Stimulated activated effector memory CD8-positive, alpha-beta T cell treated with anti-CD3 and anti-CD28 coated beads, Interleukin-12 subunit alpha, Interleukin-12 subunit beta, amount 100 ng/mL, for 72 hours (primary cell): ENCODE results near the gene MOB3B.

Experiments
- ATAC-seq: fragments of 150-1000 bp; cut with Tn5 transposase; 2 replicates; pipeline ENCODE4 v1.10.0; 2021
- DNase-seq, 2 donors: peaks; one replicate each; pipeline ENCODE4 v3.0.0; 2021 to 2022; ENCODE audit warnings: low spot score in 2 of 2
- H3K27ac Mint-ChIP-seq: one replicate; pipeline ENCODE4 v1.8.0; 2022; ENCODE audit warnings: mild to moderate bottlenecking, mixed read lengths
- H3K36me3 Mint-ChIP-seq: one replicate; pipeline ENCODE4 v1.8.0; 2022; ENCODE audit warnings: mild to moderate bottlenecking, mixed read lengths
- H3K4me1 Mint-ChIP-seq: one replicate; pipeline ENCODE4 v1.8.0; 2022; ENCODE audit warnings: mixed read lengths
- H3K4me3 Mint-ChIP-seq: one replicate; pipeline ENCODE4 v1.8.0; 2022; ENCODE audit warnings: mild to moderate bottlenecking, mixed read lengths
- H3K9me3 Mint-ChIP-seq: one replicate; pipeline ENCODE4 v1.8.0; 2022; ENCODE audit warnings: mixed read lengths

Gene MOB3B

DNA sequence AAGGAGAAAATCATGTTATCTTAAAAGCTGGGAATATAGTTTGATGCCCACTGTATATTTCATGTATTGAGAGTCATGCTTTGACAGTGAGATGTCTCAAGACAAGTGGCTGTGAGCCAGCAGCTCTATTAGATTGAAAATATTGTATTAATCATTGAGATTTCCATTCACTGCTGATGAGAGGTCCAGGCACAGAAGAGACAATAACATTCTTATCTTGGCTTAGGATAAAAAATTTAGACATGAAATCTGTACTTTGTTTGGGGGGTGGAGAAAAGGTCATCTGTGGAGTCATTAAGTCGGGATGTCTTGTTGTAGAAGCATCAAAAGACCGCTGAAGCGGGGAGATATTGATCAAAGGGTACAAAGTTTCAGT, 134.8 kb downstream of the MOB3B start:
- no peaks in the 10 kb centered on the region for H3K4me1 Mint-ChIP-seq
- no peaks in the 10 kb centered on the region for H3K9me3 Mint-ChIP-seq
- H3K4me3 Mint-ChIP-seq: no peak overlapping the region
- no peak for DNase-seq
- H3K36me3 Mint-ChIP-seq: no peaks in the 10 kb centered on the region
- no peak for ATAC-seq
- no peak overlapping the region for H3K27ac Mint-ChIP-seq

DNA sequence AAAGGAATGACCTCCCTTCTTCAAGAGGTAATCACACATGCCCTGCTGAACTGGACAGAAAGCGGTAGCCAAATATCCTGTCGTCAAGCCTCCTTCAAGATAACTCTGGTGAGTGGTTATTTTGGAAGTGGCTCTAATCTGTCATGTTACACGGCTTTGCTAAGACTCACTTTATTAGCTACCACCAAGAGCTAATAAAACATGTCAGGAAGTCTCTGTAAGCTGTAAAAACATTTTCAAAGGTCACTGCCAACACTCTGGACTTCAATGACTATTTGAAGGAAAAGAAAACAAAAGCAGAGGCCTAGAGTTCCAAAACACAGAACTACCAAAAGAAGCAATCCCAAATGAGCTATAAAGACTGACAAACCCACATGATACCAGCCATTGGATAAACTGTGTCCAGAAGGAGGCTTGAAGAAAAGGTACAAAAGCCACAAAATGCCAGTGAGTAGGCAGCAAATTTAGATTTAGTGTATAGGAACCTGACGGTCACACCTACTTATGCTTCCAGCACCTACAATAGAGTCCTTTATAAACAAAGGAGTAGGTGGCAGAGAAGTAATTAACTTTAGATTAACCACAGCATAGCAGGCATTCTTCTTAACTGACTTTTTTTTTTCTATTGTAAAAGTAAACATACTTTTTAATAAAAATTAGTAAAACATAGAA, 135.3 kb downstream of the MOB3B start:
- no peak overlapping the region for H3K4me3 Mint-ChIP-seq
- no peaks in the 10 kb centered on the region for H3K9me3 Mint-ChIP-seq
- H3K27ac Mint-ChIP-seq: no peak overlapping the region
- DNase-seq (no peak), ATAC-seq (no peak)
- no peaks in the 10 kb centered on the region for H3K36me3 Mint-ChIP-seq
- H3K4me1 Mint-ChIP-seq: no peaks in the 10 kb centered on the region

DNA sequence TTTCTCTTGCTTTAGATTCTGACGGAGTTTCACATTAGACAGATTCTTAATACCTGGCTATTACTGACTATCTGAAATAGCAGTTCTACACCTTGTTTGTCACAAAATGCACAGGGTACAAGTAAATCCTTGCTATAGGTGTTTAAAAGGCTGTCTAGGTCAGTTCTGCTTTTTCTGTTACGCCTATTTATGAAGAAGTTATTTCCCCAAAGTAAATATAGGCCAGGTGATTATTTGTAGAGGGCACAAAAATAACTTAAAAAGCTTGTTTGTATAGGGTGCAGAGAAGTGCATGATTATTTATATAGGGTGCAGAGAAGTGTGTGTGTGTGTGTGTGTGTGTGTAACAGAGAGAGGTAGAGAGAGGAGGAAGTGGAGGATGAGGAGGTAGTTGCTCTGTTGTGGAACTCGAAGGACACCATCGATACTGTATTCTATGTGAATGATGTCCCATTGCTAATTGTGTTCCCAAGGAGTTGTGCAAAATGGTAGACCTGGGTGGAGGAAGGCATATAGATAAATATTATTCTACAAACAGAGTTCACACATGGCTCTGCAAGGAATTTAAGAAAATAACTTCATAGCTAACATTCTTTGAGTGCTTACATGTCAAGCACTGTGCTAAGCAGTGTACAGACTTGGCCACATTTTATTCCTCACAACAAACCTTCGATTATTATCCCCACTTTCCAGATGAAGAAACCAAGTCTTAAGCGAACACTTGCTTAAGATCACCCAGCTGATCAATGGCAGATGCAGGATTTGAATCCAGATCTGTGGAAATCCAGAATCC, 136.4 kb downstream of the MOB3B start:
- Mint-ChIP-seq H3K27ac (no peak overlapping the region), H3K36me3 (no peaks in the 10 kb centered on the region), H3K9me3 (no peaks in the 10 kb centered on the region), H3K4me1 (no peaks in the 10 kb centered on the region), H3K4me3 (no peak overlapping the region)
- DNase-seq: no peak
- no peak for ATAC-seq

DNA sequence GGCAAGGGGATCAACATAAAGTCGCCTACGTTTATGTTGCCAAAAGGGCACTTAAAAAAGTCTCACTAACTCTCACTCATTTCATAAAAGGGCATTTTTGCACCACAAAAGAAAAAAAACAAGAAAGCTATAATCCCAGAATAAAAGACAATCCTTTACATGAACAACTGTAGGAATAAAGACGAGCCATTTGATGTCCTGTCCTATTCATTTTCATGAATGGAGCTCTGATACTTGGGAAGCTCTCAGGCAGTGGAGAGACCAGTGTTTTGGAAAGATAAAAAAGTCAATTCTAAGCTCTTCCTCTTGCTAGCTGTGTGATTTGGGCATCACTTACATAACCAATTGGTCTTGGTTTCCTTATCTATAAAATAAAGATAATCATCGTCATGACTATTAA, 137.2 kb downstream of the MOB3B start:
- Mint-ChIP-seq H3K9me3 (no peaks in the 10 kb centered on the region), H3K36me3 (no peaks in the 10 kb centered on the region), H3K4me3 (no peak overlapping the region), H3K4me1 (no peaks in the 10 kb centered on the region), H3K27ac (no peak overlapping the region)
- DNase-seq (no peak), ATAC-seq (no peak)

DNA sequence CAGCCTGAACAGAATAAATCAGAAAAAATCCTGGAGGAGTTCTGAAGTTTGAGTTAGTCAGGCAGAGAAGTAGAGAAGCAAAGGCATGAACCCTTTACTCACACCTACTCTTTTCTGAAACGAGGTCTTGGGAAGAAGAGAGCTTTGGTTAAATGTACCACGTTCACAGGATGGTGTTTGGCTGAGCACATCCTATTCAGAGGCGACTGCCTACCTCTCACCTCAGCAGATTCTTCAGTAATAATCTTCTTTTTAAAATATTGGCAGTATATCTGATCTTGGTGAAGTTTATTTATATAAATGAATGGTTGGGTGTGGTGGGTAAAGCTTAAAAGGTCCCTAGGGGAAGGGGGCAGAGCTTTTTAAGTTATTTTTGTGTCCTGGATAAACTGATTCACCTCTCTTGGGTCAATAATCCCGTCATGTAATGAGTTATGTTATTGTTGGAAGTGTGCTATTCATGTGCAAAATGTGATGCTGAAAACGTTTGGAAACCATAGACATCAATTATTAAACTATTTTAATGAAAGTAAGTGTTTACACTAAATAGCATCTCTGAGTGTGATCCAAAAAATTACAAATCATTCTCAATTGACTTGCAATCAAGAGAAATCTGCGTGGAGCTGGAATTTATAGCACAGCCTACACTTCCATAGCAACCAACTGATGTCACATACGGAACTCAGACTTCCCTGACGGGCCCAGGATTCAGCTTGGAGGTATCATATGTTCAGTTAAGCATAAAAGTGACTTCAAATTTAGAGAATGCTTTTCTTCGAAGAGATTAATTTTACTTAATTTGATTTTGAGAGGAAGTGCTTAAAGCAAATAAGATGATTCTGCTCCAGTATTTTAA, 138.3 kb downstream of the MOB3B start:
- Mint-ChIP-seq H3K36me3 (no peaks in the 10 kb centered on the region), H3K4me1 (no peaks in the 10 kb centered on the region), H3K27ac (no peak overlapping the region), H3K4me3 (no peak overlapping the region), H3K9me3 (no peaks in the 10 kb centered on the region)
- ATAC-seq (no peak), DNase-seq (no peak)

DNA sequence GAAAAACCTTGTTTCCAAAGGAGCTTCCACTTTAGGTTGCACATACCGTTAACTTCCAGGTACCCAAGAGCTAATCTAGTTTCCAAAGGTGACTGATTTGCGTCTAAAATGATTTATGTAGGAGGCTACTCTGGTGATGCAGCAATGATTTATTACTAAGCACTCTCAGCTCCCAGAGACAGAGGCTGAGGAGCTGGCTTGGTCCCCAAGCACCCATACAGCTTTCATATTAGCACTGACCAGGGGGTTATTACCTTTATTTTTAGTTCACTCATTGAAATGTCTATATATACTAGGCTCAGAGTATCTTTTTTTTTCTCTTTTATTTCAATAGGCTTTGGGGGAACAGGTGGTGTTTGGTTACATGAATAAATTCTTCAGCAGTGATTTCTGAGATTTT, 141.5 kb downstream of the MOB3B start:
- no peaks in the 10 kb centered on the region for H3K4me1 Mint-ChIP-seq
- no peak for DNase-seq
- H3K27ac Mint-ChIP-seq: no peak overlapping the region
- no peak for ATAC-seq
- no peaks in the 10 kb centered on the region for H3K36me3 Mint-ChIP-seq
- no peak overlapping the region for H3K4me3 Mint-ChIP-seq
- H3K9me3 Mint-ChIP-seq: no peaks in the 10 kb centered on the region

DNA sequence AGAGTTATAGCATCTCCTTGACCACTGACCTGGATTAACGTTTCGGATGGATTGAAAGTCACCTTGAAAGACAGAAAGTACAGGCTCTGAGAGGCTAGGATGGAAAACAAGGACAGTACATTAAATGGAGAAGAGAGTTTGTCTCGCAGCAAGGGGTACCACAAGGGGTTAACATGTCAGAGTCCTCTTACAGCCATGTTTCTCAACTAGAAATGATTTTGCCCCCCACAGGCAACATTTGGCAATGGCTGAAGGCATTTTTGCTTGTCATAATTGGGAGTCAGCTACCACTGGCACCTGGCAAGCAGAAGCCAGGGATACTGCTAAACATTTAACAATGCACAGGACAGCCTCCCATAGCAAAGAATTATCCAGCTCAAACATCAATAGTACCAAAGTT, 141.9 kb downstream of the MOB3B start:
- ATAC-seq (no peak), DNase-seq (no peak)
- Mint-ChIP-seq H3K27ac (no peak overlapping the region), H3K4me1 (no peaks in the 10 kb centered on the region), H3K4me3 (no peak overlapping the region), H3K36me3 (no peaks in the 10 kb centered on the region), H3K9me3 (no peaks in the 10 kb centered on the region)

DNA sequence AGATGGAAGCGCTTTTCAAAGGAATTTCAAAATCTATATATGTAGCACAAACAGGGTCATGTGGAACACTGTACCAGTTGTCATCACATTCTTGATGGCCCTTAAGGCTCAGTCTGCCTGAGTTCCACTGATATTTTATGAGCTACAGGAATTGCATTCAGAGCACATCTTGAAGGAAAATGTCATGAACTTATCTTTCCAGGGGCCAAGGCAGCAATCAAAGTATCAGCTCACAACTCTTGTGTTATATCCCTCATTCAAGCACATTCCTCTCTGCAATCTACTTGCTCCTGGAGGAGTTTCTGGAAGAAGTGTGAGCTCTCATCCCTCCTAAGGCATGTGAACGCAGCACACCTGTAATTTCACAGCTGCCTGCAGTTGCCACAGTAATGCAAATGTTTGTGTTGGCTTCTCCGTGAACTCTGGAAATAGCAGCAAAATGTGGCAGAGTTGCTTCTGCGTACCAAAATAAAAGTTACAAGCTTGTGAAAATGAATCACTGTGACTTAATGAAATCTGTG, 143.0 kb downstream of the MOB3B start:
- DNase-seq (no peak), ATAC-seq (no peak)
- H3K36me3 Mint-ChIP-seq: no peaks in the 10 kb centered on the region
- H3K9me3 Mint-ChIP-seq: no peaks in the 10 kb centered on the region
- no peak overlapping the region for H3K27ac Mint-ChIP-seq
- H3K4me3 Mint-ChIP-seq: no peak overlapping the region
- no peaks in the 10 kb centered on the region for H3K4me1 Mint-ChIP-seq

DNA sequence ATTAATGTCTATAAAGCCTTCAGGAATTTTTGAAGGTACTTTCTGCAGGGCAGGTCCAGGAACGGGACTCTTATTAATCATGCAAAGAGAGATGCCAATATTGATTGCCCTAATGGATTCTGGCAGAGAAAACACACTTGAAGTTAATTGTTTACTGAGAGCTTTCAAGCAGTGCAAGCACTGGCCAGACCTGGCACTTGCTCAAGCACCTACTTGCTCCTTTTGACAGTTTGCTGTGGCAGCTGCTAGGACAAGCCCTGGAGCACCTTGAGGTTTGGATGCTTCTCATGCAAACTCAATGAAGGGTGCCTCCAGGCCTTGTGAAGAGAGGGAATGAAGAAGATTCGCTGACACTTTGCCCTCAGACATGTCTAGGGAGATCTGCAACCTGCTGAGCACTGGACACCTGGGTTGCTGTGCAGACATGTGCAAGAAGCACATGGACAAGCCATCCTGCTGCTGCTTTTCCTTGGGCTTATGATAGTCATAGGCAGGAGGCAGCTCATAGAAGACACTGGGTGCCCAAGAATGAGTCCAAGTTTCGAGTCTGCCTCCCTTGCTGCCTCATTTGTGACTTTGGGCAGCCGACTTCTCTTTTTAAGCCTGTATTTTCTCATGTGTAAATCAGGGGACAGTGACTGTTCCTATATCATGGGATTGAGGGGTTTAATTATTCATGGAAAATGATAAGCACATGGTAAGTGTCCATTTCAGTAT, 143.8 kb downstream of the MOB3B start:
- no peaks in the 10 kb centered on the region for H3K4me1 Mint-ChIP-seq
- H3K9me3 Mint-ChIP-seq: no peaks in the 10 kb centered on the region
- DNase-seq: no peak
- ATAC-seq: peak; percentile 12
- H3K4me3 Mint-ChIP-seq: no peak overlapping the region
- no peaks in the 10 kb centered on the region for H3K36me3 Mint-ChIP-seq
- no peak overlapping the region for H3K27ac Mint-ChIP-seq

DNA sequence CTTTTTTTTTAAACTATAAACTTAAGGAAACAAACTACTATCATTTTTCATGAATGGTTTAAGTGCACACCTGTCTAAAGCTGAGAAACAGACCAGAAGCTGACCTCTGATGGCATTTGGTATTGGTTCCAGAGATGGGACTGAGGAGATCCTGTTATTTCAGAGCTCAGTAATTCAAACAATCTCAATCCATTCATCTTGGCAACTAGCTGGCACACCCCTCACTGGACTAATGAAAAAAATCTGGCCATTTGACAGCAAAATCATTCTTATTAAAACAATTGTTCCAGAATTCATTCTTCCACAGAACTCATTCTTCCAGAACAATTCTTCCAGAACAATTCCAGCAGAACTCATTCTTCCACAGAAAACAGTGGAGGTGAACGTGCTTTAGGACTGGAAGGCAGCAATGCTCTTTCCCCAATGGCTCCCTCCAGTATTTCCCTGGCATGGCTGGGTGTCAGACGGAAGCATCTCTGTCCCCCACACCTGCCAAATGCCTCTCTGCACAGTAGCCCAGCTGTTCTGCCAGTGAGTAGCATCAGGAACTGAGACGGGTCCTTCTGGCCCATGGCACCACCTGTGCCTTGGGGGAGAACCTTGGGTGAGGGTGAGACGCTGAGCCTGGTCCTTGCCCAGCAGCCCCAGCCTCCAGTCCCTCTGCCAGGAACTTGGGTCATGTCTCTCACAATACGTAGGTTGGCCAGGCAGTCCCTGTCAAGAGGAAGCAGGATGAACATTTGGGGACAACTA, 145.2 kb downstream of the MOB3B start:
- Mint-ChIP-seq H3K4me1 (peaks cover 3% of the 10 kb centered on the region), H3K9me3 (no peaks in the 10 kb centered on the region), H3K4me3 (no peak overlapping the region), H3K36me3 (no peaks in the 10 kb centered on the region), H3K27ac (no peak overlapping the region)
- no peak for DNase-seq
- ATAC-seq: no peak

DNA sequence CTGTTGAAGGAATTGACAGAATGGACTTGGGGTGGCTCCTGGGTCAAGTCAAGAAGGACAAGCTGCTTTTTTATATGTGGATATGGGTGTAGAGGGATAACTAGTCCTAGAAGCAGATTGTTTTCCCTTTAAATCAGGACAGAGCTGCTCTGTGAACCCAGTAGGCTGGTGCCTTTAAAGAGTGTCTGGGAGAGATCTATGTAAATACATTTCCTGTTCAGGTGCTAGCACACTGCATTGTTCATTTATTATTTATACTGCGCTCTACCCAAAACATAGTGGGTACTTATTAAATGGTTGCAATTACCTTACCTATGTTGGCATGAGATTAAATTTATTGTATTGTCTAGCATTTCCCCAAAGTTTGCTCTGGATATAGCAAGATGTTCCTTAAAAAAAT, 146.1 kb downstream of the MOB3B start:
- H3K36me3 Mint-ChIP-seq: no peaks in the 10 kb centered on the region
- no peaks in the 10 kb centered on the region for H3K9me3 Mint-ChIP-seq
- ATAC-seq (no peak), DNase-seq (no peak)
- peaks cover 7% of the 10 kb centered on the region for H3K4me1 Mint-ChIP-seq
- H3K27ac Mint-ChIP-seq: no peak overlapping the region
- no peak overlapping the region for H3K4me3 Mint-ChIP-seq

DNA sequence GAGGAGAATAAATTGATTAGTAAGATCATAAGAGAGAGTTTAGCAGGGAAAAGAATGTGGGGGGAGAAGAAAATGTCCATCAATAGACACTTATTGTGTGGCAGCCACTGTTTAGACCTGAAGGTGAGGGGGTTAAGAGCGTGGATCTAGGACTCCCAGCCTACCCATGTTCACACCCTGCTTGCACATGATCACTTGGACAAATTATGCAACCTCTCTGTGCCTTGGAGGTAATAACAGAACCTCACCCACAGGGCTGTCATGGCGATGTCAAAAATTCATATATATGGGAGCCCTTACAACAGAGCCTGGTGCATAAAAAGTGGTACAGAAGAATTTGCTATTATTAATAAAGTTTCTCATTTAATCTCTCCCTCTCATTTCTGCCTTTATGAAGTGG, 146.6 kb downstream of the MOB3B start:
- Mint-ChIP-seq H3K4me3 (no peak overlapping the region), H3K4me1 (peaks cover 7% of the 10 kb centered on the region), H3K9me3 (no peaks in the 10 kb centered on the region), H3K36me3 (no peaks in the 10 kb centered on the region), H3K27ac (no peak overlapping the region)
- ATAC-seq: no peak
- DNase-seq: no peak

DNA sequence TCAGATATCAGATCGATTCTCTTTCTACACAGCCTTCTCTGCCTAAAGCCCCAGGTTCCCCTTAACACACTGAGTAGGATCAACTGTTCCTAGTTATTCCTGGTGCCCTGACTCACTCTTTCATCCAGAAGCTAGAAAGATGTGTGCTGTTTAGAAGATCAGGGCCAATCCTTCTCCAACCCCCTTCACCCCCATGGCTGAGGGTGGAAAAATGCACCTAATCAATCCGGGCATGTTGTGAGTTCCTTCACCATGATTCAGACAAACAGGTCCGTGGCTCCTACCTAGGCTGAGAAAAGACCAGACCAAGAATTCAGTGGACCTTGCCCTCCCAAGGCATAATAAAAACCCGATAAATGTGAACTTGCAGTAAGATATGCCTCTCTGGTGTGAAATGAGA, 147.3 kb downstream of the MOB3B start:
- Mint-ChIP-seq H3K4me1 (peaks cover 7% of the 10 kb centered on the region), H3K4me3 (no peak overlapping the region), H3K27ac (no peak overlapping the region), H3K36me3 (no peaks in the 10 kb centered on the region), H3K9me3 (no peaks in the 10 kb centered on the region)
- DNase-seq (no peak), ATAC-seq (no peak)

DNA sequence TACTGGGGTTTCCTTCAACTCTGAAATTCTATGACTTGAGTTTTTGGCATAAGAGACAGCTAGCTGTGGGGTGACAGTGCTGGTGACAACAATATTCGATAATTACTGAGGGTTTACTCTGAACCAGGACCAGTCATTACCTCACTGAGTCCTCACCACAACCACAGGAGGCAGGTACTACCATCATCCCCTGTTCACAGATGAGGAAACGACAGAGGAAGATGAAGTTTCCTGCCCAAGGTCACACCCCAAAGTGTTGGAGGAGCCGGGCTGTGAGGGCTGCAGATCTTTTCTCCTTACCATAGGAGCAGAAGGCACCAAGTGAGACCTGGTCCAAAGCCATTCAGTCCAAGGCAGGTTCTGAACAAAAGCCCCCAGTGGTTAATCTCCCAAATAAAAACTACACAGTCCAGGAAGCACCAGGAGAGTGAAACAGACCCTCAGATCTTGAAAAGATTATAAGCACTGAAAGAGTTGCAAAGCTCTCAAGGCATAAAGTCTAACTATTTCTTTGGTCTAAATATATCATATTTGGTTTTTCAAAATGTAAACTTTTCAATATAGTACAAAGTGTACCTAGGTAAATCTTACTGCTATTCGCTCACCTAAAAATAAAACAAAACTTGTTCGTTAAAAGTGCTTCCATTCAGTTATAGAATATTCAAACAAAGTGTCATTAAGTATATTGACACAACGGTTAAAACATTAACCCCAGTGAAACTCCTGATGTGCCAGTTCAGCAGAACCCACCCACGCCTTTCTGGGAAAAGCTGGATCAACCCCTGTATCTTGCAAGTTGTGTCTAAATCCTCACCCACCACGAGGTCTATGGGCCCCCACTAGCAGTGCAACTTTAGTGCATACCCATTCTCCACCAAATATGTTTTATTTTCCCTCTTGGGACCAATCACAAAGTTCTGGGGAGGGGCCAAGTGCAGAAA, 150.0 kb downstream of the MOB3B start:
- ATAC-seq (peak; percentile 90), DNase-seq (no peak)
- Mint-ChIP-seq H3K27ac (no peak overlapping the region), H3K36me3 (no peaks in the 10 kb centered on the region), H3K9me3 (no peaks in the 10 kb centered on the region), H3K4me3 (no peak overlapping the region), H3K4me1 (peaks cover 7% of the 10 kb centered on the region)
